Hepatocyte (in vitro differentiated cells): ENCODE measurements around the gene GNAO1. TPM values are rescaled to one million over a fixed set of nuclear protein-coding genes. Genes with fewer than 3 reads are reported as not detected.

Source experiments
- DNase-seq: peaks from one replicate; pipeline ENCODE4 v3.0.0-alpha.2; 2016; ENCODE audit warnings: low spot score
- H2AFZ ChIP-seq: fragments of 200-600 bp; sonication (generic); 2 replicates; pipeline ENCODE4 v1.6.0; 2016; ENCODE audit warnings: antibody characterized with exemption, mild to moderate bottlenecking
- H3K27ac ChIP-seq: fragments of 200-600 bp; sonication (generic); 2 replicates; pipeline ENCODE4 v1.5.1; 2016; ENCODE audit warnings: mild to moderate bottlenecking
- H3K27me3 ChIP-seq: fragments of 200-600 bp; sonication (generic); 2 replicates; pipeline ENCODE4 v1.6.1; 2016
- H3K36me3 ChIP-seq: fragments of 200-600 bp; sonication (generic); replicated peaks from 2 replicates; pipeline ENCODE4 v1.5.1; 2016; ENCODE audit warnings: low read depth; ENCODE audit not compliant: insufficient read depth
- H3K4me1 ChIP-seq: fragments of 200-600 bp; sonication (generic); 2 replicates; pipeline ENCODE4 v1.5.1; 2016; ENCODE audit warnings: mild to moderate bottlenecking, moderate library complexity; ENCODE audit not compliant: insufficient read depth
- H3K4me2 ChIP-seq: fragments of 200-600 bp; sonication (generic); 2 replicates; pipeline ENCODE4 v1.6.0; 2016
- H3K4me3 ChIP-seq: fragments of 200-600 bp; sonication (generic); 2 replicates; pipeline ENCODE4 v1.5.1; 2016; ENCODE audit warnings: mild to moderate bottlenecking
- H3K79me2 ChIP-seq: fragments of 200-600 bp; sonication (generic); 2 replicates; pipeline ENCODE4 v1.6.0; 2017; ENCODE audit warnings: mild to moderate bottlenecking
- H3K9me2 ChIP-seq: fragments of 200-600 bp; sonication (generic); replicated peaks from 2 replicates; pipeline ENCODE4 v1.6.0; 2017; ENCODE audit warnings: mild to moderate bottlenecking; ENCODE audit not compliant: insufficient read depth
- H3K9me3 ChIP-seq: fragments of 200-600 bp; sonication (generic); 2 replicates; pipeline ENCODE4 v1.5.1; 2016; ENCODE audit warnings: low read depth, mild to moderate bottlenecking
- H4K20me1 ChIP-seq: fragments of 200-600 bp; sonication (generic); 2 replicates; pipeline ENCODE4 v1.6.0; 2016; ENCODE audit warnings: mild to moderate bottlenecking; ENCODE audit not compliant: insufficient read depth, poor library complexity, severe bottlenecking
- CTCF ChIP-seq: fragments of 200-600 bp; sonication (generic); IDR thresholded peaks from 2 replicates; pipeline ENCODE4 v1.5.1; 2016; ENCODE audit warnings: antibody characterized with exemption, mild to moderate bottlenecking; ENCODE audit not compliant: poor library complexity
- EZH2 ChIP-seq: fragments of 200-600 bp; sonication (generic); IDR thresholded peaks from 2 replicates; pipeline ENCODE4 v1.6.1; 2016; ENCODE audit warnings: antibody characterized with exemption, mild to moderate bottlenecking, borderline replicate concordance
- EZH2phosphoT487 ChIP-seq: fragments of 200-600 bp; sonication (generic); IDR thresholded peaks from one replicate; pipeline ENCODE4 v1.6.1; 2018; ENCODE audit warnings: antibody characterized with exemption, mild to moderate bottlenecking, low read depth, moderate library complexity; ENCODE audit not compliant: unreplicated experiment, severe bottlenecking
- WGBS: methylation state at CpG from one replicate; pipeline ENCODE4 v1.1.6; 2016; ENCODE audit warnings: low lambda C conversion rate; ENCODE audit errors: missing lambda C conversion rate; 5-methylcytosine and 5-hydroxymethylcytosine counted together
- polyA plus RNA-seq: library from polyadenylated mRNA; unstranded; fragments of >200 nt; fragmentation: Nextera tagmentation; extraction: Ambion mirVana; gene quantifications from 2 replicates; pipeline ENCODE4 v1.2.1, GENCODE V29; 2016
- total RNA-seq: library from RNA; depleted of rRNA; stranded (reverse); fragments of >200 nt; gene quantifications from 2 replicates; pipeline ENCODE4 v1.2.3, GENCODE V29; 2014

GNAO1 gene
- total and polyA plus RNA-seq, 2 experiments from 2014 or later, result 0.77 to 2.2 TPM

- peak; percentile 83 for TF ChIP-seq CTCF
- no peak for TF ChIP-seq EZH2
- TF ChIP-seq EZH2phosphoT487, result no peak
- H3K27ac ChIP-seq, result no peak overlapping the region
- peak overlapping the region; percentile 80 for H2AFZ ChIP-seq
Observed at GRCh38 chr16:56317998-56318826, 126.9 kb downstream of the GNAO1 start.

DNA sequence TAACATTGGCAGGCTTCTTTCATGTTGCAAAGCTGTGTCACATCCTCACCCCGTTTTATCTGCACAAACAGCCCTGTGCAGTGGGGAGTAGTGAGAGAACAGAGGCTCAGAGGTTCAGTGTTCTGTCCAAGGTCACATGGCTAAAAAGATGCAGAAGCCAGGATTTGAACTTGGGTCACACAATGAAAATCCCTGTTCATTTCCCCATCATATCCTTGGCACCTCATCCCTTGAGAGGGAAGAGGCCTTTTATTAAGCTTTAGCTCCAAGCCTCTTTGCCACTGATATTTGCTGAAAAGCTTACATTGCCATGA lies 127.5 kb downstream of the GNAO1 start:
- Histone ChIP-seq H2AFZ (no peak overlapping the region), H3K9me3 (no peaks in the 10 kb centered on the region), H3K9me2 (no peaks in the 10 kb centered on the region), H3K27ac (no peak overlapping the region), H3K79me2 (no peaks in the 10 kb centered on the region), H3K4me3 (no peak overlapping the region), H4K20me1 (no peaks in the 10 kb centered on the region), H3K36me3 (no peaks in the 10 kb centered on the region), H3K27me3 (peaks cover 7% of the 10 kb centered on the region), H3K4me2 (no peak overlapping the region), H3K4me1 (peaks cover 4% of the 10 kb centered on the region)
- WGBS, result 48% methylated on average over 1 of the region's 1 CpG
- TF ChIP-seq EZH2 (no peak), CTCF (no peak), EZH2phosphoT487 (no peak)
- DNase-seq, result no peak

More at GRCh38 chr16:56317998-56318826, 126.9 kb downstream of the GNAO1 start:
- Histone ChIP-seq H3K27me3 (peaks cover 7% of the 10 kb centered on the region), H3K4me2 (peak overlapping the region; percentile 82), H3K4me1 (peaks cover 4% of the 10 kb centered on the region), H4K20me1 (no peaks in the 10 kb centered on the region), H3K4me3 (no peak overlapping the region), H3K9me3 (no peaks in the 10 kb centered on the region), H3K9me2 (no peaks in the 10 kb centered on the region), H3K36me3 (no peaks in the 10 kb centered on the region), H3K79me2 (no peaks in the 10 kb centered on the region)
- DNase-seq, result peak; percentile 91
- 20% methylated on average over 26 of the region's 28 CpGs for WGBS

GRCh38 chr16:56319376-56319775 lies 128.1 kb downstream of the GNAO1 start:
- peaks cover 7% of the 10 kb centered on the region for H3K27me3 ChIP-seq
- no peak overlapping the region for H2AFZ ChIP-seq
- H3K36me3 ChIP-seq, result no peaks in the 10 kb centered on the region
- H3K9me2 ChIP-seq, result no peaks in the 10 kb centered on the region
- no peak overlapping the region for H3K4me2 ChIP-seq
- H4K20me1 ChIP-seq, result no peaks in the 10 kb centered on the region
- TF ChIP-seq EZH2, result no peak
- no peak for TF ChIP-seq CTCF
- no peak for TF ChIP-seq EZH2phosphoT487
- no peaks in the 10 kb centered on the region for H3K9me3 ChIP-seq
- no peak overlapping the region for H3K27ac ChIP-seq
- DNase-seq, result no peak
- no peak overlapping the region for H3K4me3 ChIP-seq
- WGBS, result 92% methylated on average over 6 of the region's 6 CpGs
- peaks cover 4% of the 10 kb centered on the region for H3K4me1 ChIP-seq
- H3K79me2 ChIP-seq, result no peaks in the 10 kb centered on the region
